Measurements from ENCODE around the gene TUSC2. TPM values are rescaled to one million over a fixed set of nuclear protein-coding genes. Genes with fewer than 3 reads are reported as not detected.
A peak's percentile ranks its signal among the peaks of the same experiment; 100 is the strongest.

TUSC2 gene
- total and polyA plus RNA-seq, 5 donors = 28.9 to 34.9 (median 31.1) TPM

DNA sequence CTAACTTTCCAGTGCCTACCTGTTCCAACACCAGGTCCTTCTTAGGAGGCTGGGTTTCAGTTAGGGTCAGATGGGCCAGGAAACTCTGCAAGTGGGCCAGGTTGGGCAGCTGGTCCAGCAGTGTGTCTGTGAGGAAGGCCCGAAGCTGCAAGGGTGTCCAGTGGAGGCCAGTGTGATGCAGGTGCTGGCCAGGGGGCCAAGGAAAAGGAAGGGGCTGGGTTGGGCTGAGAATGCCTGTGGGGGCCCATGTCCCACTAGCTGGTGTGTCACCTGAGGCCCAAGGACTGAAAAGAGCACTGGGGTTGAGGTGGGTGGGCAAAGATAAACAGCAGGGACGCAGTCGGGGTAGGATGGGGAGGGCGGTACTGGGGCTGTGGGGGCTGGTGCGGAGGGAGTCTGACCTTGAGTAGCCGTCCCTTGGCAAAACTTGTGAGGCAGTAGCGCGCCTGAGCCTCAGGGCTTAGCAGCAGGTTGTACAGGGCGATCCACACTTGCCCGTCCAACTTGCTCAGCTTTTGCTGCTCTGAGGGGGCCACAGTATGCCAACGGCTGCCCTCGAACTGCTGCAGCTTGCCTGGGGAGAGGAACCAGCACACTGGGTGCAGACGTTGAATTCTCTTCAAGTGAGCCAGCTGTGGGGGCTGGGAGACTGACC lies 14.1 kb upstream of the TUSC2 start:
- WGBS = 91% methylated on average over 13 of the region's 13 CpGs
- H3K27ac ChIP-seq (ENCODE audit: low read length) = no peak overlapping the region
- H3K9me3 ChIP-seq (ENCODE audit: control insufficient read depth, low read length) = no peaks in the 10 kb centered on the region
- H3K4me1 ChIP-seq (ENCODE audit: control insufficient read depth, insufficient read depth, low read length) = no peaks in the 10 kb centered on the region
- no peak for ATAC-seq
- intact Hi-C loops (cut with DNase I) = no loop called here
- no peak overlapping the region for H3K4me3 ChIP-seq (ENCODE audit: low read length)
- no peaks in the 10 kb centered on the region for H3K27me3 ChIP-seq (ENCODE audit: control insufficient read depth, insufficient read depth)
- peak in 2 of 3 donors; percentile 37 to 62 for DNase-seq

DNA sequence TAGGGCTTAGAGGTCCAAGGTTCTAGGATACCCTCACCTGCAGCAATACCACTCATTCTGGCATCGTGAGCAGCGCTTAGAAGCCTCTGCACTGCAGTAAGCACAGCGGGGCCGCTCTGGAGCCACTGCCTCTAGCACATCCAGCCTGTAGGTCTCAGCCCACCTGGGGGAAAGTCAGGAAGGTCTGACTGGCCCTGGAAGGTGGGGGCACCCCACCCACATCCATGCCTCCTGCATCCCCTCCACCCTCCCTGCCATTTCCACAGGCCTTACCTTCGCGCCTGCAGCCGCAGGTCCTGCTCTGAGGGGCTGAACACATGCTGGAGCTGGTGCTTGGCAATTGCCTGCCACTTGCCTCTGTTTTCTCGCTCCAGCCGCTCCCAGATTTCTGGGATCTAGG lies 13.5 kb upstream of the TUSC2 start:
- Histone ChIP-seq H3K9me3 (ENCODE audit: control insufficient read depth, low read length) (no peaks in the 10 kb centered on the region), H3K4me3 (ENCODE audit: low read length) (peak overlapping the region; percentile 12), H3K27me3 (ENCODE audit: control insufficient read depth, insufficient read depth) (no peaks in the 10 kb centered on the region), H3K27ac (ENCODE audit: low read length) (peak overlapping the region; percentile 1), H3K4me1 (ENCODE audit: control insufficient read depth, insufficient read depth, low read length) (no peaks in the 10 kb centered on the region)
- peak in 2 of 3 donors; percentile 63 to 73 for DNase-seq
- intact Hi-C loops (cut with DNase I) = no loop called here
- WGBS = 86% methylated on average over 9 of the region's 9 CpGs
- ATAC-seq = no peak

DNA sequence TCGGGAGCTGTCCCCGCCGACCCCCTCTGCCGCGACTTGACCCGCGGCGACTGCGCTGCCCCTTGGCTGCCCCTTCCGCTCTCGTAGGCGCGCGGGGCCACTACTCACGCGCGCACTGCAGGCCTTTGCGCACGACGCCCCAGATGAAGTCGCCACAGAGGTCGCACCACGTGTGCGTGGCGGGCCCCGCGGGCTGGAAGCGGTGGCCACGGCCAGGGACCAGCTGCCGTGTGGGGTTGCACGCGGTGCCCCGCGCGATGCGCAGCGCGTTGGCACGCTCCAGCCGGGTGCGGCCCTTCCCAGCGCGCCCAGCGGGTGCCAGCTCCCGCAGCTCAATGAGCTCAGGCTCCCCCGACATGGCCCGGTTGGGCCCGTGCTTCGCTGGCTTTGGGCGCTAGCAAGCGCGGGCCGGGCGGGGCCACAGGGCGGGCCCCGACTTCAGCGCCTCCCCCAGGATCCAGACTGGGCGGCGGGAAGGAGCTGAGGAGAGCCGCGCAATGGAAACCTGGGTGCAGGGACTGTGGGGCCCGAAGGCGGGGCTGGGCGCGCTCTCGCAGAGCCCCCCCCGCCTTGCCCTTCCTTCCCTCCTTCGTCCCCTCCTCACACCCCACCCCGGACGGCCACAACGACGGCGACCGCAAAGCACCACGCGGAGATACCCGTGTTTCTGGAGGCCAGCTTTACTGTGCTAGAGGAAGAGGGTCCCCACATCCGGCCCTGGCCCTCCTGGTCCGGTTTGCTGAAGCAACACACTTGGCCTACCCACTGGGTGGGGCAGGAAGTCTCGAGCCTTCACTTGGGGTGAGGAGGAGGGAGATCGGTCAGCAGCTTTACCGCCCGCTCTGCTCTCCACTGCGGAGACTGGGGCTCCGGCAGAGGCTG lies 12.7 kb upstream of the TUSC2 start, which contains the start of gene RASSF1:
TSS of gene RASSF1 (minus strand) at position 389 of the 882 bp plus-strand sequence. CDS start at position 358, 31 bp downstream.
- Histone ChIP-seq H3K4me1 (ENCODE audit: control insufficient read depth, insufficient read depth, low read length) (no peaks in the 10 kb centered on the region), H3K27ac (ENCODE audit: low read length) (peak within 1 kb of the TSS; percentile 53), H3K4me3 (ENCODE audit: low read length) (peak within 1 kb of the TSS; percentile 12), H3K27me3 (ENCODE audit: control insufficient read depth, insufficient read depth) (no peaks in the 10 kb centered on the region), H3K9me3 (ENCODE audit: control insufficient read depth, low read length) (no peaks in the 10 kb centered on the region)
- peak; percentile 56 to 62 for ATAC-seq
- intact Hi-C loops (cut with DNase I) = no loop called here
- WGBS = 7% methylated on average over 85 of the region's 85 CpGs
- peak; percentile 89 to 95 (median 95) for DNase-seq

DNA sequence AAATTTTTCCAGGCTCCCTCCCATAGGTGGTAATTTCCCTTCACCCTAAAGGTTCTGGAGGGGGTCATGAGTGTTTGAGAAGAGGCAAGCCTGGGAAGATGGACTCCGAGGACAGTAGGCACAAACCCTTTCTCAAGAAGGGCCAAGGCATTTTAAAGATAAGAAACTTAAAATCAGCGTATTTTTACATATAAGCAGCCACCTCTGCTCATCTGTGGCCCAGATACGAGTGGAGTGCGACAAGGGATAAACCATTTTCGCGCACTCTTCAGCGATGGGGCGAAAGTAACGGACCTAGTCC lies 12.1 kb upstream of the TUSC2 start:
- ATAC-seq = no peak
- 20% methylated on average over 9 of the region's 9 CpGs for WGBS
- intact Hi-C loops (cut with DNase I) = no loop called here
- H3K4me1 ChIP-seq (ENCODE audit: control insufficient read depth, insufficient read depth, low read length) = no peaks in the 10 kb centered on the region
- no peaks in the 10 kb centered on the region for H3K27me3 ChIP-seq (ENCODE audit: control insufficient read depth, insufficient read depth)
- peak overlapping the region; percentile 12 for H3K4me3 ChIP-seq (ENCODE audit: low read length)
- no peak for DNase-seq
- H3K9me3 ChIP-seq (ENCODE audit: control insufficient read depth, low read length) = no peaks in the 10 kb centered on the region
- H3K27ac ChIP-seq (ENCODE audit: low read length) = peak overlapping the region; percentile 53

DNA sequence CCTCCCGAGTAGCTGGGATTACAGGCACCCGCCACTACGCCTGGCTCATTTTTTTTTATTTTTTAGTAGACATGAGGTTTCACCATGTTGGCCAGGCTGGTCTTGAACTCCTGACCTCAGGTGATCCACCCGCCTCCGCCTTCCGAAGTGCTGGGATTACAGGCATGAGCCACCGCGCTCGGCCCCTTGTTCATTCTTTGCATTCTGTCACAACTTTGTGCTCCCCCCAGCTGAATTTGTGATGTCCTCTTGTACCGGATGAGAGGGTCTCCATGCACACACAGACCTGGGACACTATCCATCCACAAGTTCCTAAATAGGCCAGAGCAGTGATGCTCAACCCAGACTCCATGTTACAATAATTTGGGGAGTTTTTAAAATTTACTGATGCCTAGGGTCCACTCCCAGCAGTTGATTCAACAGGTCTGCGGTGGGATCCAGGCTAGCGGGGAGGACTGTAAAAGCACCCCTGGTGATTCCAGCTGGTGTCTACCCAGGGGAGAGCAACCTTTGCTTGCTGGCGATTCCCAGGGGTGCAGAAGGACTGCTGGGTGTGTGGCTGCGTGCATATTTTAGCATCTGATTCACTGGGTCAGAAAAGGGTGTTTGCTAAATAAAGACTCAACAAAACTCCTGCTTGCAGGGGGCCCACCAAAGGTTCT lies 11.6 kb upstream of the TUSC2 start:
- DNase-seq = peak in 1 of 3 donors; percentile 65
- 76% methylated on average over 14 of the region's 14 CpGs for WGBS
- ATAC-seq = no peak
- no peaks in the 10 kb centered on the region for H3K27me3 ChIP-seq (ENCODE audit: control insufficient read depth, insufficient read depth)
- no peaks in the 10 kb centered on the region for H3K4me1 ChIP-seq (ENCODE audit: control insufficient read depth, insufficient read depth, low read length)
- H3K4me3 ChIP-seq (ENCODE audit: low read length) = peak overlapping the region; percentile 12
- intact Hi-C loops (cut with DNase I) = no loop called here
- no peaks in the 10 kb centered on the region for H3K9me3 ChIP-seq (ENCODE audit: control insufficient read depth, low read length)
- H3K27ac ChIP-seq (ENCODE audit: low read length) = peak overlapping the region; percentile 2

DNA sequence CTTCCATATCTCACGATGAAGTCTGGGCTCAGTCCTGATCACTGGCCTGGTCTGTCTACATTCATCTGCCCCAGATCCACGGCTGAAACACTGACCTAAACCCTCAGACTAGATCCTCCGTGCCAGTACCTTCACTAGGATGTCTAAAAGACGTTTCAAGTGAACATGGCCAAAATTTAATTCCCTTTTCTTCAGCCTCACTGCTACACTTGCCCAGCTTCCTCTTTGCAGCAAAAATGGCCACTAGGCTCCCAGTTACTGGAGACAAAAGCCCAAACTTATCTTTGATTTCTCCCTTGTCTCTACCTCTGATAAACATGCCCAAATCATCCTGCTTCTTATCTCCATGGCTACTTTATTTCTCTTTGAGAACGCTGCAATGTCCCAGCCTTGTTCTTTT lies 10.9 kb upstream of the TUSC2 start:
- no peaks in the 10 kb centered on the region for H3K27me3 ChIP-seq (ENCODE audit: control insufficient read depth, insufficient read depth)
- DNase-seq (no peak), ATAC-seq (no peak)
- H3K4me1 ChIP-seq (ENCODE audit: control insufficient read depth, insufficient read depth, low read length) = no peaks in the 10 kb centered on the region
- intact Hi-C loops (cut with DNase I) = no loop called here
- H3K27ac ChIP-seq (ENCODE audit: low read length) = peak overlapping the region; percentile 60
- 59% methylated on average over 5 of the region's 5 CpGs for WGBS
- H3K4me3 ChIP-seq (ENCODE audit: low read length) = no peak overlapping the region
- no peaks in the 10 kb centered on the region for H3K9me3 ChIP-seq (ENCODE audit: control insufficient read depth, low read length)

DNA sequence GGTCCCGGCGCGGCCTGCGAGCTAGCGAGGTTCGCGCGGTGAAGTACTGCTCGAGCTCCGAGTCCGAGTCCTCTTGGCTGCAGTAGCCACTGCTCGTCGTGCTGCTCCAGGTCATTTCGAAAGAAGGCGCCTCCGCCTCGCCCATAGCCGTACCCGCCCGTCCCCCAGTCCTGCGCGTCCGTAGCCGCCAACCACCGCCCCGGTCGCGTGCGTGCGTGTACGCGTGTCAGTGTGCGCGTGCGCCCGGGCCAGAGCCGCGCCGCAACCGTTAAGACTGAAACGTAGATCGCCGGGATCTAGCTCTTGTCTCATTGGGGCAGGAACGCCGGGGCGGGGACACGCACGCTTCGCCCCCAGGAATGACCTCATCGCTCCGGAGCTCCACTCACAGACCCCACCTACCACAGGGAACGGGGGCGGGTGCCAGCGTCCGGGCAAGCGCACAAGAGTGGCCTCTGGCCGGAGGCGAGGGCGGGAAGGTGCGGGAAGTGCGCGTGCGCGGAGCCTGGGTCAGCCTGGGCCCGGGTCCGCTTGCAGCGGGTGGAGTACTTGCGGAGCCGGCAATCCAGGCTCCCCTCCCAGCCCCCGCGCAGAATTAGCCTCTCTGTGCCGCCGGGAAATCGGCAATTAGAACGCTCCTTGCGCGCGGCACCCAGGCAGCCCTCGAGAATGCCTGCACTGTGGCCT lies 9.3 kb upstream of the TUSC2 start:
- WGBS = under 1% methylated on average over 79 of the region's 79 CpGs
- intact Hi-C loops (cut with DNase I) = no loop called here
- Histone ChIP-seq H3K27ac (ENCODE audit: low read length) (peak overlapping the region; percentile 96), H3K27me3 (ENCODE audit: control insufficient read depth, insufficient read depth) (no peaks in the 10 kb centered on the region), H3K4me1 (ENCODE audit: control insufficient read depth, insufficient read depth, low read length) (no peaks in the 10 kb centered on the region), H3K4me3 (ENCODE audit: low read length) (peak overlapping the region; percentile 74), H3K9me3 (ENCODE audit: control insufficient read depth, low read length) (no peaks in the 10 kb centered on the region)
- ATAC-seq (peak; percentile 82 to 91), DNase-seq (peak; percentile 100)

DNA sequence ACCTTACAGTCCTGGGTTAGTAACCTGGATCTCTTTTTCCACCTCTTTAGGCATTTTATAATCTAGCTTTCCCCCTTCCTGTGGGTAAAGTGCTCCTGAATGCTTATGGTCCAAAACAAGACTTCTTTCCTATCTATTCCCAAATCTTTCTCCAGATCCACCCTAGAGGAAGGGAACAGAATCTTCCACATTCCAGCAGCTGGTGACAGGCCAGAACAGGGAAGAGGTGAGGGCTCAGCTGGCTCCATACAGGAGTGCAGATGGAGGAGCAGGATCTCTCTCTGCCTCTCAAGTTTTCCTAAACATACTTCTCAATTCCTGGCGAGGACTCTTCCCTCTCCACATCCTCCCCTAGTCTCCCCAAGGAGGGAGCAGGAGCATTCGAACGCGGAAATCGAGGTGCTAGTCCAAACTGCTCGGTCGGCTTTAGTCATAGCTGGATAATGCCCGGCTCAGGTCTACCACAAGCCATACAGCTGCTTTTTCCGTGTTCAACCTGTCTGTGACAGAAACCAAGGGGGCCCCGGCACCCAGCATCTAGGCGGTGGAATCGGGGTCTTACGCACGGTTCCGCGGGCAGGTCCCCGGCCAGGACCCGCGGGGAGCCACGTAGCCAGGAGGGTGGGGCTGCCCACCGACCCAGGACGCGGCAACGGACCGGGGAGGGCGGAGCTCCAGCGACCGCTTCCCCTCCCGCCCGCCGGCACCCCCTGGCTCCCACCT lies 8.6 kb upstream of the TUSC2 start:
- intact Hi-C loops (cut with DNase I) = no loop called here
- no peaks in the 10 kb centered on the region for H3K4me1 ChIP-seq (ENCODE audit: control insufficient read depth, insufficient read depth, low read length)
- ATAC-seq (no peak), DNase-seq (no peak)
- peak overlapping the region; percentile 77 for H3K27ac ChIP-seq (ENCODE audit: low read length)
- H3K9me3 ChIP-seq (ENCODE audit: control insufficient read depth, low read length) = no peaks in the 10 kb centered on the region
- H3K4me3 ChIP-seq (ENCODE audit: low read length) = peak overlapping the region; percentile 74
- under 1% methylated on average over 31 of the region's 31 CpGs for WGBS
- no peaks in the 10 kb centered on the region for H3K27me3 ChIP-seq (ENCODE audit: control insufficient read depth, insufficient read depth)

DNA sequence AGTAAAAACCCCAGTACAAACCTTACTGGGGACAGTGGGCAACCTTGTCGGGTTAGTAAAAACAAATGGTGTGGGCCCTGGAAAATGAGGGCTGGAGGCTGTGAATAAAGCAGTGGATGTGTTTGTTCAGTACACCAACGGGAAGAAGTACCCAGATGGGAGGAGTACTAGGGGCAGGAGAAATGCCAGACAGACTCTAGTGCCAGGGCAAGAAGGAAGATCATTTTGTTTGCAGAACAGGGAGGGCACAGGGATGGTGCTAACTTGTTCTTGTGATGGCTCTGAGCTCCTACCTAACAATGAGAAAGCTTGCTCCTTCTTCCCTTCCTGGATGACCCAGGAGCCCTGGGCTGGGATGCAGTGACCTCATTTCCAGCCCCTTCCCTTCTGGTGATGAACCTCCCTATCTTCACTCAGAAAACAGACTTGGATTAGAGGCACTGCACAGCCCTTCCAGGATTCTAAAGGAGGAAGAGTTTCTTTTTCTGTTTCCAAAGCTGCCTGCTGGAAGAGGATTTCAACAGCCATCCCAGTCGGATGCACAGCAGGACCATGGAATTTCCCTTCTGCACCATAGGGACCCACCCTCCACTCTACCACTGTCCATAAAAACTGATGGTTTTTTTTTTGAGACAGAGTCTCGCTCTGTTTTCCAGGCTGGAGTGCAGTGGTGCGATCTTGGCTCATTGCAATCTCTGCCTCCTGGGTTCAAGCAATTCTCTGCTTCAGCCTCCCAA lies 6.5 kb upstream of the TUSC2 start:
- Histone ChIP-seq H3K27ac (ENCODE audit: low read length) (peak overlapping the region; percentile 63), H3K9me3 (ENCODE audit: control insufficient read depth, low read length) (no peaks in the 10 kb centered on the region), H3K27me3 (ENCODE audit: control insufficient read depth, insufficient read depth) (no peaks in the 10 kb centered on the region), H3K4me1 (ENCODE audit: control insufficient read depth, insufficient read depth, low read length) (no peaks in the 10 kb centered on the region), H3K4me3 (ENCODE audit: low read length) (no peak overlapping the region)
- peak in 1 of 3 donors; percentile 28 for DNase-seq
- WGBS = 42% methylated on average over 5 of the region's 5 CpGs
- intact Hi-C loops (cut with DNase I) = no loop called here
- ATAC-seq = no peak

Measured in right cardiac atrium (tissue), 5 donors.